ENCODE data around the gene ESPNL.

GRCh38 chr2:238069877-238070276 lies 30.3 kb upstream of the ESPNL start:
- TF ChIP-seq, protein P1, sequence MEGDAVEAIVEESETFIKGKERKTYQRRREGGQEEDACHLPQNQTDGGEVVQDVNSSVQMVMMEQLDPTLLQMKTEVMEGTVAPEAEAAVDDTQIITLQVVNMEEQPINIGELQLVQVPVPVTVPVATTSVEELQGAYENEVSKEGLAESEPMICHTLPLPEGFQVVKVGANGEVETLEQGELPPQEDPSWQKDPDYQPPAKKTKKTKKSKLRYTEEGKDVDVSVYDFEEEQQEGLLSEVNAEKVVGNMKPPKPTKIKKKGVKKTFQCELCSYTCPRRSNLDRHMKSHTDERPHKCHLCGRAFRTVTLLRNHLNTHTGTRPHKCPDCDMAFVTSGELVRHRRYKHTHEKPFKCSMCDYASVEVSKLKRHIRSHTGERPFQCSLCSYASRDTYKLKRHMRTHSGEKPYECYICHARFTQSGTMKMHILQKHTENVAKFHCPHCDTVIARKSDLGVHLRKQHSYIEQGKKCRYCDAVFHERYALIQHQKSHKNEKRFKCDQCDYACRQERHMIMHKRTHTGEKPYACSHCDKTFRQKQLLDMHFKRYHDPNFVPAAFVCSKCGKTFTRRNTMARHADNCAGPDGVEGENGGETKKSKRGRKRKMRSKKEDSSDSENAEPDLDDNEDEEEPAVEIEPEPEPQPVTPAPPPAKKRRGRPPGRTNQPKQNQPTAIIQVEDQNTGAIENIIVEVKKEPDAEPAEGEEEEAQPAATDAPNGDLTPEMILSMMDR (IDR thresholded peaks at IDR 0.05; ENCODE audit: low read depth, low read length): no peak
- no peak for TF ChIP-seq POLR2A (IDR thresholded peaks at IDR 0.05; ENCODE audit: extremely low read depth, insufficient read length)
